GM23338 (cell line): ENCODE results near the gene TBCB.
"Not testable (repeated sequence)": the region's sequence is repeated elsewhere in the genome, so short reads cannot be mapped to it uniquely, and the experiment has no call there.

ENCODE experiments used
- CREB1 ChIP-seq: fragments of 250-450 bp; sonication (Bioruptor Pico); IDR thresholded peaks from 2 replicates; pipeline ENCODE4 v1.5.0; 2020; ENCODE audit warnings: low read depth, mild to moderate bottlenecking, moderate library complexity
- EZH2 ChIP-seq: fragments of 200-600 bp; sonication (generic); IDR thresholded peaks from one replicate; pipeline ENCODE4 v1.8.0; 2017; ENCODE audit warnings: antibody characterized with exemption, mild to moderate bottlenecking, low read depth; ENCODE audit not compliant: unreplicated experiment
- EZH2phosphoT487 ChIP-seq: fragments of 200-600 bp; sonication (generic); IDR thresholded peaks from one replicate; pipeline ENCODE4 v1.8.1; 2018; ENCODE audit warnings: antibody characterized with exemption; ENCODE audit not compliant: unreplicated experiment
- NANOG ChIP-seq: IDR thresholded peaks from 2 replicates; pipeline ENCODE4 v1.6.1; 2016; ENCODE audit warnings: antibody characterized with exemption, borderline replicate concordance
- ZNF114 ChIP-seq: fragments of 250-450 bp; sonication (Bioruptor Pico); IDR thresholded peaks from 2 replicates; pipeline ENCODE4 v1.5.0; 2020; ENCODE audit warnings: mild to moderate bottlenecking, moderate library complexity
- ZNF331 ChIP-seq: fragments of 250-450 bp; sonication (Bioruptor Pico); IDR thresholded peaks from 2 replicates; pipeline ENCODE4 v1.5.0; 2020; ENCODE audit warnings: low read depth, mild to moderate bottlenecking, moderate library complexity
- TF ChIP-seq, protein P1 (sequence below), 2 experiments: fragments of 200-600 bp in 1 of 2; sonication (generic) in 1 of 2; conservative IDR thresholded peaks; 2 replicates each; pipeline versions ENCODE4 v1.5.1 to v1.6.1; 2016 to 2017; ENCODE audit warnings: antibody characterized with exemption in 2 of 2, low read depth in 2 of 2, mild to moderate bottlenecking in 2 of 2, moderate library complexity in 1 of 2
- TF ChIP-seq, protein P2 (sequence below): IDR thresholded peaks from one replicate; pipeline ENCODE4 v1.6.1; 2018; ENCODE audit warnings: antibody characterized with exemption; ENCODE audit not compliant: unreplicated experiment

DNA sequence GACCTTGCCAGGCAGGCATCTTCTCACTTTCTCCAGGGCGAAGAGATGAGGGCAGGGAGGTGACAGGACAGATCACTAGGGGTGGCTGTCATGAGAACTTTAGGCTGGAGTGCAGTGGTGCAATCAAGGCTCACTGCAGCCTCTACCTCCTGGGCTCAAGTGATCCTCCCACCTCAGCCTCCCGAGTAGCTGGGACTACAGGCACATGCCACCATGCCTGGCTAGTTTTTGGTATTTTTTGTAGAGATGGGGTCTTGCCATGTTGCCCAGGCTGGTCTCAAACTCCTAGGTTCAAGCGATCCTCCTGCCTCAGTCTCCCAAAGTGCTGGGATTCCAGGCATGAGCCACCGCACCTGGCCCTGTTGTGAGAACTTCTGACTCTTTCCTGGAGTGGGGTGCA is 19.6 kb downstream of the TBCB start:
- TF ChIP-seq EZH2; EZH2phosphoT487; ZNF114; ZNF331; CREB1 (CRISPR knock-in tag); NANOG: not testable (repeated sequence)
- TF ChIP-seq, protein P1, sequence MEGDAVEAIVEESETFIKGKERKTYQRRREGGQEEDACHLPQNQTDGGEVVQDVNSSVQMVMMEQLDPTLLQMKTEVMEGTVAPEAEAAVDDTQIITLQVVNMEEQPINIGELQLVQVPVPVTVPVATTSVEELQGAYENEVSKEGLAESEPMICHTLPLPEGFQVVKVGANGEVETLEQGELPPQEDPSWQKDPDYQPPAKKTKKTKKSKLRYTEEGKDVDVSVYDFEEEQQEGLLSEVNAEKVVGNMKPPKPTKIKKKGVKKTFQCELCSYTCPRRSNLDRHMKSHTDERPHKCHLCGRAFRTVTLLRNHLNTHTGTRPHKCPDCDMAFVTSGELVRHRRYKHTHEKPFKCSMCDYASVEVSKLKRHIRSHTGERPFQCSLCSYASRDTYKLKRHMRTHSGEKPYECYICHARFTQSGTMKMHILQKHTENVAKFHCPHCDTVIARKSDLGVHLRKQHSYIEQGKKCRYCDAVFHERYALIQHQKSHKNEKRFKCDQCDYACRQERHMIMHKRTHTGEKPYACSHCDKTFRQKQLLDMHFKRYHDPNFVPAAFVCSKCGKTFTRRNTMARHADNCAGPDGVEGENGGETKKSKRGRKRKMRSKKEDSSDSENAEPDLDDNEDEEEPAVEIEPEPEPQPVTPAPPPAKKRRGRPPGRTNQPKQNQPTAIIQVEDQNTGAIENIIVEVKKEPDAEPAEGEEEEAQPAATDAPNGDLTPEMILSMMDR (conservative IDR thresholded peaks at IDR 0.05; ENCODE audit: low read depth in 2 of 2) = not testable (repeated sequence)
- TF ChIP-seq, protein P2, sequence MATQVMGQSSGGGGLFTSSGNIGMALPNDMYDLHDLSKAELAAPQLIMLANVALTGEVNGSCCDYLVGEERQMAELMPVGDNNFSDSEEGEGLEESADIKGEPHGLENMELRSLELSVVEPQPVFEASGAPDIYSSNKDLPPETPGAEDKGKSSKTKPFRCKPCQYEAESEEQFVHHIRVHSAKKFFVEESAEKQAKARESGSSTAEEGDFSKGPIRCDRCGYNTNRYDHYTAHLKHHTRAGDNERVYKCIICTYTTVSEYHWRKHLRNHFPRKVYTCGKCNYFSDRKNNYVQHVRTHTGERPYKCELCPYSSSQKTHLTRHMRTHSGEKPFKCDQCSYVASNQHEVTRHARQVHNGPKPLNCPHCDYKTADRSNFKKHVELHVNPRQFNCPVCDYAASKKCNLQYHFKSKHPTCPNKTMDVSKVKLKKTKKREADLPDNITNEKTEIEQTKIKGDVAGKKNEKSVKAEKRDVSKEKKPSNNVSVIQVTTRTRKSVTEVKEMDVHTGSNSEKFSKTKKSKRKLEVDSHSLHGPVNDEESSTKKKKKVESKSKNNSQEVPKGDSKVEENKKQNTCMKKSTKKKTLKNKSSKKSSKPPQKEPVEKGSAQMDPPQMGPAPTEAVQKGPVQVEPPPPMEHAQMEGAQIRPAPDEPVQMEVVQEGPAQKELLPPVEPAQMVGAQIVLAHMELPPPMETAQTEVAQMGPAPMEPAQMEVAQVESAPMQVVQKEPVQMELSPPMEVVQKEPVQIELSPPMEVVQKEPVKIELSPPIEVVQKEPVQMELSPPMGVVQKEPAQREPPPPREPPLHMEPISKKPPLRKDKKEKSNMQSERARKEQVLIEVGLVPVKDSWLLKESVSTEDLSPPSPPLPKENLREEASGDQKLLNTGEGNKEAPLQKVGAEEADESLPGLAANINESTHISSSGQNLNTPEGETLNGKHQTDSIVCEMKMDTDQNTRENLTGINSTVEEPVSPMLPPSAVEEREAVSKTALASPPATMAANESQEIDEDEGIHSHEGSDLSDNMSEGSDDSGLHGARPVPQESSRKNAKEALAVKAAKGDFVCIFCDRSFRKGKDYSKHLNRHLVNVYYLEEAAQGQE = not testable (repeated sequence)
